Sigmoid colon (tissue), 3 donors: ENCODE data around the gene RPL5.

Experiments used
- CTCF ChIP-seq, 4 experiments: fragments of 450-650 bp in 3 of 4; fragments of 200-600 bp in 1 of 4; IDR thresholded peaks; one replicate each; pipeline ENCODE4 v1.5.1; 2016 to 2019; ENCODE audit warnings: antibody characterized with exemption in 4 of 4, mild to moderate bottlenecking in 3 of 4, moderate library complexity in 2 of 4
- POLR2A ChIP-seq, 2 donors: fragments of 450-650 bp; IDR thresholded peaks; one replicate each; pipeline ENCODE4 v1.6.1; 2016; ENCODE audit warnings: antibody characterized with exemption in 2 of 2, mild to moderate bottlenecking in 2 of 2, moderate library complexity in 2 of 2

- TF ChIP-seq POLR2A (IDR thresholded peaks at IDR 0.05): no peak
- TF ChIP-seq CTCF (IDR thresholded peaks at IDR 0.05): no peak
Measured at GRCh38 chr1:92876351-92876750, 44.5 kb downstream of the RPL5 start.
